OCI-LY3 (cell line): ENCODE measurements around the gene MIGA2.

ENCODE experiments used
- H2AFZ ChIP-seq: fragments of 200-600, 300-600 bp; shearing (Covaris generic); 2 replicates; pipeline ENCODE4 v1.6.0; 2014; ENCODE audit warnings: antibody characterized with exemption, low read depth, low read length
- H3K27ac ChIP-seq: fragments of 200-600, 300-600 bp; sonication (generic); 2 replicates; pipeline ENCODE4 v1.5.1; 2014; ENCODE audit warnings: mild to moderate bottlenecking, low read length, moderate library complexity, mixed read lengths
- H3K27me3 ChIP-seq: fragments of 200-600, 300-600 bp; sonication (generic); 2 replicates; pipeline ENCODE4 v1.6.1; 2014; ENCODE audit warnings: low read depth, low read length, mixed read lengths
- H3K36me3 ChIP-seq: fragments of 200-600, 300-600 bp; sonication (generic); replicated peaks from 2 replicates; pipeline ENCODE3; 2014; ENCODE audit warnings: low read depth, low read length, mixed read lengths
- H3K4me1 ChIP-seq: fragments of 300-600, 200-600 bp; sonication (generic); 2 replicates; pipeline ENCODE4 v1.6.1; 2014; ENCODE audit warnings: low read length, mixed read lengths
- H3K4me2 ChIP-seq: fragments of 200-600, 300-600 bp; sonication (generic); 2 replicates; pipeline ENCODE4 v1.6.1; 2014; ENCODE audit warnings: low read length, mixed read lengths
- H3K4me3 ChIP-seq: fragments of 300-600, 200-600 bp; sonication (generic); 2 replicates; pipeline ENCODE4 v1.5.1; 2014; ENCODE audit warnings: antibody characterized with exemption, mild to moderate bottlenecking, low read length, moderate library complexity
- H3K79me2 ChIP-seq: fragments of 300-600, 200-600 bp; shearing (Covaris generic); 2 replicates; pipeline ENCODE4 v1.6.1; 2014; ENCODE audit warnings: mild to moderate bottlenecking, low read length, mixed read lengths
- H3K9ac ChIP-seq: fragments of 300-600, 200-600 bp; shearing (Covaris generic); 2 replicates; pipeline ENCODE4 v1.6.0; 2014; ENCODE audit warnings: mild to moderate bottlenecking, low read length, moderate library complexity
- H3K9me3 ChIP-seq: fragments of 200-600, 300-600 bp; shearing (Covaris generic); 2 replicates; pipeline ENCODE4 v1.6.1; 2014; ENCODE audit warnings: low read length, mixed read lengths; ENCODE audit not compliant: insufficient read depth
- H4K20me1 ChIP-seq: fragments of 200-600, 300-600 bp; sonication (generic); 2 replicates; pipeline ENCODE4 v1.6.1; 2016; ENCODE audit warnings: low read length, mixed read lengths; ENCODE audit not compliant: insufficient read depth
- EZH2phosphoT487 ChIP-seq: fragments of 200-600 bp; shearing (Covaris generic); IDR thresholded peaks from 2 replicates; pipeline ENCODE4 v1.6.1; 2018; ENCODE audit warnings: antibody characterized with exemption, mixed run types, low read depth
- TF ChIP-seq, protein P1 (sequence below): fragments of 200-600, 300-600 bp; sonication (generic); IDR thresholded peaks from 2 replicates; pipeline ENCODE4 v1.5.1; 2014; ENCODE audit warnings: antibody characterized with exemption, low read length, low read depth

The MIGA2 gene

DNA sequence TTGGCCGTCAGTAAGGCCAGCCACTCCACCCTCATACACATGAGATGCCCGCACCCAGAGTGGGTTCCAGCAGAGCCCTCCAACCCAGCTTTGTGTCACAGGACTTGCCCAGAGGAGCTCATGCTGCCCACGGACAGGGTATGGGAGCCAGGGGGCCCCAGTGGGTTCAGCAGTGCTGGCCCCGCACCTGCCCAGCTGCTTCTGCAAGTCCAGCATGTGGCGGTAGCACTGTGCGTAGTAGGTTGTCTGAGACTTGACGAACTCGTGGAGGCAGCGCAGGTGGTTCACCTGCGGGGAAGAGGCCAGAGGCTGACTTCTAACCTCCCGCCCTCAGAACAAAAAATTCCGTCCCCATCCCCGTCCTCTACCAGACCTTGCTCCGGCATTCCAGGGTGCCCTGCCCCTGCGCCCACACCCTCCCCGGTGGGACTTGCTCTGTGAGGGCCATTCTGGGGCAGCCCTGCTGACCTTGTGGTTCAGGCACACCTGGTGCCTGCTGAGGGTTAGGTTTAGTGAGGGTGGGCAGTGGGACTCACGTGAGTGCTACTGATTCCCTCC lies 26.8 kb upstream of the MIGA2 start:
- no peaks in the 10 kb centered on the region for H3K79me2 ChIP-seq
- H3K9ac ChIP-seq: no peak overlapping the region
- no peak overlapping the region for H3K4me2 ChIP-seq
- no peak overlapping the region for H3K4me3 ChIP-seq
- H4K20me1 ChIP-seq: no peaks in the 10 kb centered on the region
- H3K4me1 ChIP-seq: no peaks in the 10 kb centered on the region
- H3K36me3 ChIP-seq: peaks cover 30% of the 10 kb centered on the region
- no peaks in the 10 kb centered on the region for H3K9me3 ChIP-seq
- H2AFZ ChIP-seq: no peak overlapping the region
- no peak for TF ChIP-seq EZH2phosphoT487
- TF ChIP-seq, protein P1, sequence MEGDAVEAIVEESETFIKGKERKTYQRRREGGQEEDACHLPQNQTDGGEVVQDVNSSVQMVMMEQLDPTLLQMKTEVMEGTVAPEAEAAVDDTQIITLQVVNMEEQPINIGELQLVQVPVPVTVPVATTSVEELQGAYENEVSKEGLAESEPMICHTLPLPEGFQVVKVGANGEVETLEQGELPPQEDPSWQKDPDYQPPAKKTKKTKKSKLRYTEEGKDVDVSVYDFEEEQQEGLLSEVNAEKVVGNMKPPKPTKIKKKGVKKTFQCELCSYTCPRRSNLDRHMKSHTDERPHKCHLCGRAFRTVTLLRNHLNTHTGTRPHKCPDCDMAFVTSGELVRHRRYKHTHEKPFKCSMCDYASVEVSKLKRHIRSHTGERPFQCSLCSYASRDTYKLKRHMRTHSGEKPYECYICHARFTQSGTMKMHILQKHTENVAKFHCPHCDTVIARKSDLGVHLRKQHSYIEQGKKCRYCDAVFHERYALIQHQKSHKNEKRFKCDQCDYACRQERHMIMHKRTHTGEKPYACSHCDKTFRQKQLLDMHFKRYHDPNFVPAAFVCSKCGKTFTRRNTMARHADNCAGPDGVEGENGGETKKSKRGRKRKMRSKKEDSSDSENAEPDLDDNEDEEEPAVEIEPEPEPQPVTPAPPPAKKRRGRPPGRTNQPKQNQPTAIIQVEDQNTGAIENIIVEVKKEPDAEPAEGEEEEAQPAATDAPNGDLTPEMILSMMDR: no peak
- no peaks in the 10 kb centered on the region for H3K27me3 ChIP-seq
- H3K27ac ChIP-seq: no peak overlapping the region

DNA sequence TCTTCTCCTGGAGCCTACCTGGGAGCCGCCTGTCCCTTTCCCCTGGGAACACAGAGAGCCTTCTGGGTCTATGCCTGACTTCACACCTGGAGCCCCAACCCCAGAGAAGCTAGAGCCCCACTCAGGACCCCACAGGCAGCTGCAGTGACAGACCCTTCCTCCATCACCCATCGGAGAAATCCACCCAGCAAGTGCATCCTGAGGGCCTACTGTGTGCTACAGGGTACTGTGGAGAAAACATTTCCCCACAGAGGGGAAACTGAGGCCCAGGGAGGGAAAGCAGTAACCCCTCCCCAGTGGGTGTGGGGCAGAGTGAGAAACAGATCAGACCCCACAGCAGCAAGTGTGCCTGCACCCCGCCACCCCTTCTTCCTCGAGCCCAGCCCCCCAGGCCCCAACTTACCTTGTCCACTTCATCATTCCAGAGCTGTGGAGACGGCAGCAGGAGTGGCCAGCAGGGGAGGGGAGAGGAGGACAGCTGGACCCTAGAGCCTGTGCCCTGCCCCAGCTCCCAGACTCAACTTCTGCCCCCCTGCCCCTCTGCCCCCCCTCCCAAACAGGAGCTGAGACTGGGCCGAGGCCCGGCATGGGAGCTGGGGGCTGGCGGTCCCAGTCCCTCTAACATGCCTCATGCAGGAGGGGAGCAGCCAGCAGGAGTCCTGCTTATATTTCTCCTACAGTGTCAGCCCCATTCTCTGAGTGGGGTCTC lies 26.0 kb upstream of the MIGA2 start:
- Histone ChIP-seq H2AFZ (no peak overlapping the region), H3K4me2 (no peak overlapping the region), H3K36me3 (peaks cover 27% of the 10 kb centered on the region), H3K79me2 (no peaks in the 10 kb centered on the region), H3K4me3 (no peak overlapping the region), H3K9ac (no peak overlapping the region), H4K20me1 (no peaks in the 10 kb centered on the region), H3K27me3 (no peaks in the 10 kb centered on the region), H3K9me3 (no peaks in the 10 kb centered on the region), H3K4me1 (no peaks in the 10 kb centered on the region), H3K27ac (no peak overlapping the region)
- TF ChIP-seq EZH2phosphoT487: no peak
- TF ChIP-seq, protein P1: no peak

- Histone ChIP-seq H3K9me3 (no peaks in the 10 kb centered on the region), H3K79me2 (no peaks in the 10 kb centered on the region), H3K4me1 (no peaks in the 10 kb centered on the region), H3K4me2 (no peak overlapping the region), H3K36me3 (peaks cover 19% of the 10 kb centered on the region), H3K9ac (no peak overlapping the region), H3K27me3 (no peaks in the 10 kb centered on the region), H4K20me1 (no peaks in the 10 kb centered on the region), H3K4me3 (no peak overlapping the region), H3K27ac (no peak overlapping the region), H2AFZ (no peak overlapping the region)
- TF ChIP-seq EZH2phosphoT487: no peak
- TF ChIP-seq, protein P1: no peak
Observed at GRCh38 chr9:129011170-129011569, 25.3 kb upstream of the MIGA2 start.

DNA sequence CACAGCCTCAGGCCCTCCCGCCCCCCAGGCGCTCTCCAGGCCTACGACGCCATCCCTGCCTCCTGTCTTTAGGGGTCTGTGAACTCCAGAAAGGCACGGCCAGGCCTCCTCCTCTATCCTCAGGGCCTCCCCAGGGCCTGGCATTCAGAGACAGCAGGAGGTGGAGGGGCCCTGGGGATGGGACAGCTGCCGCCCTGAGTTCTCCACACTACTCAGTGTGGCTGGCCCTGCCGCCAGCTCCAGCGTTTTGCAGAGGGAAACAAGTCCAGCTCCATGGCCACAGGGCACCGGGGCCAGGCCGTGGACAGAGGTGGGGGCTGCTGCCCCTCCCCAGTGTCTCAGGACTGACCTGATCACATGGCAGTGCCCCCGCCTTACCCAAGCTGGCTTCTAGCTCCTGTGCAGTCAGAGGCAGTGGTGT lies 24.7 kb upstream of the MIGA2 start:
- no peaks in the 10 kb centered on the region for H3K4me1 ChIP-seq
- H2AFZ ChIP-seq: no peak overlapping the region
- no peaks in the 10 kb centered on the region for H3K27me3 ChIP-seq
- no peak overlapping the region for H3K9ac ChIP-seq
- H3K36me3 ChIP-seq: peaks cover 15% of the 10 kb centered on the region
- no peak for TF ChIP-seq EZH2phosphoT487
- TF ChIP-seq, protein P1: no peak
- H3K9me3 ChIP-seq: no peaks in the 10 kb centered on the region
- no peaks in the 10 kb centered on the region for H3K79me2 ChIP-seq
- H3K27ac ChIP-seq: no peak overlapping the region
- no peaks in the 10 kb centered on the region for H4K20me1 ChIP-seq
- H3K4me3 ChIP-seq: no peak overlapping the region
- H3K4me2 ChIP-seq: no peak overlapping the region
